ENCODE measurements around the gene IL17C. TPM values are rescaled to one million over a fixed set of nuclear protein-coding genes. Genes with fewer than 3 reads are reported as not detected.

IL17C gene
- total and polyA plus RNA-seq, 10 of the 15 experiments (the other 5 are each of a cell fraction or from before 2014, with no cell fraction given) = not detected

DNA sequence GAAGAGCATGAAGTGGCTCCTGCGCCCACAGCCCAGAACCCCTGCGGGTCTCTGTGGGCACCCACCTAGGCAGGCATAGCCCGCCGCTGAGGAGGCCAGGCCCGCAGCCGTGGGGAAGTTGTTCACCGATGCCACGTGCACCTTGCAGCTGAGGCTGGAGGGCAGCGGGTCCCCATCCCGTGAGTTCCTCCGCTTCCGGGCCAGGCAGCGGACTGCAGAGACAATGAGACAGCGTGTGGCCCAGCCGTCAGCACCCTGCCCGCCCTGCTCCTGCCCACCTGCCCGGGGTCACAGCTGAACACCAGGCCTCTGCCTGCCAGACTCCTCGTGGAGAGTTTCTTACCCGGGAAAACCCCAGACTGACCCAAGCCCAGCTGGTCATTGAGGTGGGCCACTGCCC is 19.0 kb downstream of the IL17C start:
- no peak overlapping the region for H3K27ac ChIP-seq (ENCODE audit: control insufficient read depth, insufficient read depth)
- H3K27me3 ChIP-seq (replicated peaks in 1 of 2; ENCODE audit: control insufficient read depth in 2 of 2, insufficient read depth in 2 of 2, low read length in 1 of 2) = no peaks in the 10 kb centered on the region
- SMC1A ChIA-PET (ENCODE audit: uncharacterized antibody, unreplicated experiment) = no interaction called here
- peaks cover 9% of the 10 kb centered on the region for H3K4me1 ChIP-seq (ENCODE audit: control insufficient read depth, insufficient read depth, low read length)
- no peak overlapping the region for H2AFZ ChIP-seq (ENCODE audit: control insufficient read depth, low read depth, low read length)
- POLR2A ChIA-PET = no interaction called here
- H4K20me1 ChIP-seq (ENCODE audit: control insufficient read depth, insufficient read depth) = no peaks in the 10 kb centered on the region
- CTCF ChIA-PET = no interaction called here
- in situ Hi-C loops (cut with MboI) (no loop called here), intact Hi-C loops (cut with micrococcal nuclease; ENCODE audit: unreplicated experiment) (no loop called here)
- no peak for ATAC-seq
- 97% methylated on average over 19 of the region's 19 CpGs for WGBS (ENCODE audit: insufficient coverage, insufficient replicate concordance, low lambda C conversion rate, missing lambda C conversion rate)
- no peak overlapping the region for H3K4me3 ChIP-seq
- peaks cover 33% of the 10 kb centered on the region for H3K79me2 ChIP-seq (ENCODE audit: control insufficient read depth, insufficient read depth, low read length)
- no peak overlapping the region for H3K4me2 ChIP-seq (ENCODE audit: control insufficient read depth, insufficient read depth)
- H3K9me3 ChIP-seq (replicated peaks; ENCODE audit: control insufficient read depth, insufficient read depth, low read length) = no peaks in the 10 kb centered on the region
- no TSS peak for BruUV-seq (replicated peaks)
- peaks cover 6 to 19% of the 10 kb centered on the region in 2 experiments for H3K36me3 ChIP-seq (ENCODE audit: control insufficient read depth in 2 of 2, insufficient read depth in 2 of 2, low read length in 1 of 2)
- RAD21 ChIA-PET (ENCODE audit: unreplicated experiment) = no interaction called here
- TF ChIP-seq IRF4 (IDR thresholded peaks at IDR 0.05; ENCODE audit: low read depth, low read length) (no peak), YBX1 (IDR thresholded peaks at IDR 0.05) (no peak), RCOR1 (conservative IDR thresholded peaks at IDR 0.05; ENCODE audit: low read depth, low read length) (no peak), RBBP5 (conservative IDR thresholded peaks at IDR 0.05) (no peak), IKZF1 (conservative IDR thresholded peaks at IDR 0.05) (no peak), RAD51 (IDR thresholded peaks at IDR 0.05) (no peak), EZH2 (IDR thresholded peaks at IDR 0.05; ENCODE audit: borderline replicate concordance, control insufficient read depth, low read depth, low read length) (no peak), SMC3 (IDR thresholded peaks at IDR 0.05; ENCODE audit: borderline replicate concordance, low read length) (no peak), NR2C1 (IDR thresholded peaks at IDR 0.05) (no peak), TCF12 (IDR thresholded peaks at IDR 0.05; ENCODE audit: low read depth, low read length) (no peak), MYC (IDR thresholded peaks at IDR 0.05; ENCODE audit: insufficient read depth, insufficient read length, insufficient replicate concordance, low read length, severe bottlenecking) (no peak), WRNIP1 (IDR thresholded peaks at IDR 0.05; ENCODE audit: borderline replicate concordance, low read depth, low read length) (no peak), SMARCA5 (IDR thresholded peaks at IDR 0.05) (no peak), MTA2 (IDR thresholded peaks at IDR 0.05; ENCODE audit: low read depth) (no peak), NR2F1 (conservative IDR thresholded peaks at IDR 0.05) (no peak), CBX3 (IDR thresholded peaks at IDR 0.05; ENCODE audit: borderline replicate concordance, low read depth) (no peak)
- TF ChIP-seq, protein P1, sequence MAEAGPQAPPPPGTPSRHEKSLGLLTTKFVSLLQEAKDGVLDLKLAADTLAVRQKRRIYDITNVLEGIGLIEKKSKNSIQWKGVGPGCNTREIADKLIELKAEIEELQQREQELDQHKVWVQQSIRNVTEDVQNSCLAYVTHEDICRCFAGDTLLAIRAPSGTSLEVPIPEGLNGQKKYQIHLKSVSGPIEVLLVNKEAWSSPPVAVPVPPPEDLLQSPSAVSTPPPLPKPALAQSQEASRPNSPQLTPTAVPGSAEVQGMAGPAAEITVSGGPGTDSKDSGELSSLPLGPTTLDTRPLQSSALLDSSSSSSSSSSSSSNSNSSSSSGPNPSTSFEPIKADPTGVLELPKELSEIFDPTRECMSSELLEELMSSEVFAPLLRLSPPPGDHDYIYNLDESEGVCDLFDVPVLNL (IDR thresholded peaks at IDR 0.05; ENCODE audit: low read depth, low read length) = no peak
- H3K9ac ChIP-seq (ENCODE audit: control insufficient read depth, insufficient read depth, low read length) = no peak overlapping the region
- FAIRE-seq = no peak
- DNase-seq (ENCODE audit: low read depth, low spot score) = no peak
